GM12878 (cell line): ENCODE results near the gene MFAP2. TPM values are rescaled to one million over a fixed set of nuclear protein-coding genes. Genes with fewer than 3 reads are reported as not detected.

Source experiments
- BHLHE40 ChIP-seq, 2 experiments: fragments of 450-650 bp in 1 of 2; IDR thresholded peaks; 2 replicates each; pipeline ENCODE4 v1.6.1; 2011 to 2017; ENCODE audit warnings: low read depth in 2 of 2, borderline replicate concordance in 1 of 2, improper control_type of control experiment in 1 of 2, low read length in 1 of 2, mild to moderate bottlenecking in 1 of 2
- CHD2 ChIP-seq: IDR thresholded peaks from 2 replicates; pipeline ENCODE4 v1.6.1; 2011; ENCODE audit warnings: low read depth, low read length, improper control_type of control experiment, borderline replicate concordance
- CREB1 ChIP-seq: IDR thresholded peaks from 2 replicates; pipeline ENCODE4 v1.6.1; 2012; ENCODE audit warnings: low read depth, mild to moderate bottlenecking, inconsistent platforms
- CREM ChIP-seq: IDR thresholded peaks from 2 replicates; pipeline ENCODE4 v1.6.1; 2014; ENCODE audit warnings: antibody characterized with exemption, low read depth
- DPF2 ChIP-seq: fragments of 450-650 bp; IDR thresholded peaks from 2 replicates; pipeline ENCODE4 v1.6.1; 2017; ENCODE audit warnings: mild to moderate bottlenecking
- EGR1 ChIP-seq, 2 experiments: IDR thresholded peaks; 1 replicate in 1 of 2; 2 replicates in 1 of 2; pipeline ENCODE4 v1.6.1; 2011 to 2012; ENCODE audit warnings: low read depth in 2 of 2, low read length in 2 of 2, borderline replicate concordance in 1 of 2, mild to moderate bottlenecking in 1 of 2, moderate library complexity in 1 of 2
- HDAC2 ChIP-seq: fragments of 200-600 bp; sonication (generic); IDR thresholded peaks from 2 replicates; pipeline ENCODE4 v1.6.1; 2017
- HDGF ChIP-seq: fragments of 450-650 bp; IDR thresholded peaks from 2 replicates; pipeline ENCODE4 v1.6.1; 2016; ENCODE audit warnings: antibody characterized with exemption
- KLF5 ChIP-seq: fragments of 450-650 bp; IDR thresholded peaks from 2 replicates; pipeline ENCODE4 v1.6.1; 2014; ENCODE audit warnings: mild to moderate bottlenecking; ENCODE audit not compliant: partially characterized antibody
- NR2C1 ChIP-seq: fragments of 450-650 bp; IDR thresholded peaks from 2 replicates; pipeline ENCODE4 v1.6.1; 2017; ENCODE audit warnings: antibody characterized with exemption, mild to moderate bottlenecking, moderate library complexity
- NR2C2 ChIP-seq: IDR thresholded peaks from 2 replicates; pipeline ENCODE4 v1.6.1; 2011; ENCODE audit warnings: borderline replicate concordance, low read depth; ENCODE audit not compliant: control insufficient read depth, insufficient read length
- PML ChIP-seq: IDR thresholded peaks from 2 replicates; pipeline ENCODE4 v1.6.1; 2012; ENCODE audit warnings: low read length, inconsistent platforms
- POLR2A ChIP-seq: IDR thresholded peaks from 2 replicates; pipeline ENCODE4 v1.6.1; 2011; ENCODE audit warnings: low read depth, mild to moderate bottlenecking, low read length
- SRF ChIP-seq, 2 experiments: IDR thresholded peaks; 2 replicates each; pipeline ENCODE4 v1.6.1; 2011; ENCODE audit warnings: low read depth in 2 of 2, low read length in 2 of 2, mild to moderate bottlenecking in 1 of 2, moderate library complexity in 1 of 2
- SUPT20H ChIP-seq: IDR thresholded peaks from 2 replicates; pipeline ENCODE4 v1.6.1; 2011; ENCODE audit warnings: low read depth, mild to moderate bottlenecking, low read length, moderate library complexity, borderline replicate concordance; ENCODE audit not compliant: control insufficient read depth
- ZNF24 ChIP-seq: fragments of 450-650 bp; IDR thresholded peaks from 2 replicates; pipeline ENCODE4 v1.6.1; 2017; ENCODE audit warnings: antibody characterized with exemption, mild to moderate bottlenecking
- ZSCAN29 ChIP-seq: fragments of 450-650 bp; IDR thresholded peaks from 2 replicates; pipeline ENCODE4 v1.6.1; 2017; ENCODE audit warnings: mild to moderate bottlenecking, moderate library complexity
- polyA plus RNA-seq, 11 experiments: library from polyadenylated mRNA; depleted of rRNA in 4 of 11; unstranded in 6 of 11; stranded (reverse) in 5 of 11; fragments of >200 nt; fragmentation: Nextera tagmentation in 4 of 11; fragmentation: Illumina TruSeq in 1 of 11; extraction: Ambion mirVana in 4 of 11; extraction: Trizol in 1 of 11; gene quantifications; 1 replicate in 1 of 11; 2 replicates in 10 of 11; pipeline versions ENCODE4 v1.2.1 to v1.2.3, GENCODE V29; 2011 to 2016; ENCODE audit warnings: inconsistent platforms in 2 of 11, missing spikeins in 2 of 11, low read depth in 1 of 11
- total RNA-seq, 4 experiments: library from RNA; depleted of rRNA in 3 of 4; stranded (reverse); fragments of >200 nt in 3 of 4; fragmentation: Illumina TruSeq in 1 of 4; extraction: Trizol in 1 of 4; gene quantifications; 2 replicates each; pipeline versions ENCODE4 v1.2.1 to v1.2.3, GENCODE V29; 2013 to 2021
- TF ChIP-seq, protein P1 (sequence below): fragments of 450-650 bp; IDR thresholded peaks from 2 replicates; pipeline ENCODE4 v1.6.1; 2017; ENCODE audit warnings: borderline replicate concordance
- TF ChIP-seq, protein P2 (sequence below): fragments of 450-650 bp; IDR thresholded peaks from 2 replicates; pipeline ENCODE4 v1.6.1; 2017; ENCODE audit warnings: mild to moderate bottlenecking, moderate library complexity
- TF ChIP-seq, protein P3 (sequence below): fragments of 450-650 bp; IDR thresholded peaks from 2 replicates; pipeline ENCODE4 v1.6.1; 2018; ENCODE audit warnings: borderline replicate concordance, mild to moderate bottlenecking; ENCODE audit not compliant: partially characterized antibody

Gene MFAP2
- total and polyA plus RNA-seq, 10 of the 15 experiments (the other 5 are each of a cell fraction or from before 2014, with no cell fraction given), result 0.16 TPM; not detected in 9

DNA sequence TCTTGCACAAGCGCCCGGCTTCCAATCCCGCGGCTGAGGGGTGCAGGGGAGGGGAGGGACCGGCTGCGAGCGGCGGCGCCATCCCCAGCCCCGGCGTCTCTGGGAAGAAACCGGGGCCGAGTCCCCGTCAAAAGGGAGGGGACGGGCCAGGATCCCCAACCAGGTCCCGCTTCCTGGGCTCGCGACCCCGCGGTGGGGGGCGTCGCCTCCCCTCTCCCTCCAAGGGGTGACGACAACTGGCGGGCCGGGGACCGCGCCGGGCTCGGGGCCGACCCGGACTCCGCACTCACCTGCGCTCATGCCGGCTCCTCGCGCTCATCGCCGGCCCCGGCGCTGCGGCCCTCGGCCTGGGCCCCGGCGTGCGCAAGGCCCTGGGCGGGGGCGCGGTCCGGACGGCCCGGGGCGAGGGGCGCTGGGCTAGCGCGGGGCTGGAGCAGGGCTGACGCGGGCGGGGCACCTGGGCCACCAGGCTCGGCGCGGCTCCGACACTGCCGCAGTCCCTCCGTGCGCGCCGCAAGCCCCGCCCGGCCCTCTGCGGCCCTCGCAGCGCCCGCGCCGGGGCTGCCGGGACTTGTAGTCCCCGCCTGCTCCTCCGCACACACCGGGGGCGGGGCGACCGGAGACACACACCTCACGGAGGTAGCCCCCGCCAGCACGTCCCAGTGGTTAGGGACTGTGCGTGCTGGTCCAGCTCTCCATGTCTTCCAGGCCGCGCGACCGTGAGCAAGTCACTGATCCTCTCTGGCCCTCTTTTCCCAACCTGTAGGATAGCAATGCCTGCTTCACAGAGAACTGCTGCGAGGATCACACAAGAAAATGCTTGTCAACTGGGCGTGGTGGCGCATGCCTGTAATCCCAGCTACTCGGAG, 31.3 kb upstream of the MFAP2 start, which contains the start of gene ATP13A2 (continued):
- TF ChIP-seq CREB1 (peak; percentile 65; the same call in 1 of the 2 replicates), BHLHE40 (IDR thresholded peaks at IDR 0.05; ENCODE audit: borderline replicate concordance in 1 of 2, low read depth in 2 of 2, low read length in 1 of 2) (peak in 1 of 2 experiments; percentile 65; a peak in 2 of 4 replicates), PML (no peak), ZNF24 (0 out of 2 replicates have a peak, but pooled peaks have one; percentile 1), CHD2 (peak; percentile 24; the same call in 1 of the 2 replicates), ZSCAN29 (0 out of 2 replicates have a peak, but pooled peaks have one; percentile 10), HDAC2 (no peak), HDGF (peak; percentile 35; the same call in 1 of the 2 replicates), SRF (IDR thresholded peaks at IDR 0.05; ENCODE audit: low read depth in 2 of 2, low read length in 2 of 2) (no peak), NR2C2 (no peak), POLR2A (peak; percentile 65), SUPT20H (no peak), KLF5 (no peak), CREM (peak; percentile 33; the same call in 1 of the 2 replicates), EGR1 (IDR thresholded peaks at IDR 0.05; ENCODE audit: borderline replicate concordance in 1 of 2, low read depth in 2 of 2, low read length in 2 of 2) (peak; percentile 65 to 68; a peak in 2 of 3 replicates), NR2C1 (peak; percentile 60), DPF2 (0 out of 2 replicates have a peak, but pooled peaks have one; percentile 62)
- TF ChIP-seq, protein P1, sequence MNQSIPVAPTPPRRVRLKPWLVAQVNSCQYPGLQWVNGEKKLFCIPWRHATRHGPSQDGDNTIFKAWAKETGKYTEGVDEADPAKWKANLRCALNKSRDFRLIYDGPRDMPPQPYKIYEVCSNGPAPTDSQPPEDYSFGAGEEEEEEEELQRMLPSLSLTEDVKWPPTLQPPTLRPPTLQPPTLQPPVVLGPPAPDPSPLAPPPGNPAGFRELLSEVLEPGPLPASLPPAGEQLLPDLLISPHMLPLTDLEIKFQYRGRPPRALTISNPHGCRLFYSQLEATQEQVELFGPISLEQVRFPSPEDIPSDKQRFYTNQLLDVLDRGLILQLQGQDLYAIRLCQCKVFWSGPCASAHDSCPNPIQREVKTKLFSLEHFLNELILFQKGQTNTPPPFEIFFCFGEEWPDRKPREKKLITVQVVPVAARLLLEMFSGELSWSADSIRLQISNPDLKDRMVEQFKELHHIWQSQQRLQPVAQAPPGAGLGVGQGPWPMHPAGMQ, result no peak
- TF ChIP-seq, protein P2, sequence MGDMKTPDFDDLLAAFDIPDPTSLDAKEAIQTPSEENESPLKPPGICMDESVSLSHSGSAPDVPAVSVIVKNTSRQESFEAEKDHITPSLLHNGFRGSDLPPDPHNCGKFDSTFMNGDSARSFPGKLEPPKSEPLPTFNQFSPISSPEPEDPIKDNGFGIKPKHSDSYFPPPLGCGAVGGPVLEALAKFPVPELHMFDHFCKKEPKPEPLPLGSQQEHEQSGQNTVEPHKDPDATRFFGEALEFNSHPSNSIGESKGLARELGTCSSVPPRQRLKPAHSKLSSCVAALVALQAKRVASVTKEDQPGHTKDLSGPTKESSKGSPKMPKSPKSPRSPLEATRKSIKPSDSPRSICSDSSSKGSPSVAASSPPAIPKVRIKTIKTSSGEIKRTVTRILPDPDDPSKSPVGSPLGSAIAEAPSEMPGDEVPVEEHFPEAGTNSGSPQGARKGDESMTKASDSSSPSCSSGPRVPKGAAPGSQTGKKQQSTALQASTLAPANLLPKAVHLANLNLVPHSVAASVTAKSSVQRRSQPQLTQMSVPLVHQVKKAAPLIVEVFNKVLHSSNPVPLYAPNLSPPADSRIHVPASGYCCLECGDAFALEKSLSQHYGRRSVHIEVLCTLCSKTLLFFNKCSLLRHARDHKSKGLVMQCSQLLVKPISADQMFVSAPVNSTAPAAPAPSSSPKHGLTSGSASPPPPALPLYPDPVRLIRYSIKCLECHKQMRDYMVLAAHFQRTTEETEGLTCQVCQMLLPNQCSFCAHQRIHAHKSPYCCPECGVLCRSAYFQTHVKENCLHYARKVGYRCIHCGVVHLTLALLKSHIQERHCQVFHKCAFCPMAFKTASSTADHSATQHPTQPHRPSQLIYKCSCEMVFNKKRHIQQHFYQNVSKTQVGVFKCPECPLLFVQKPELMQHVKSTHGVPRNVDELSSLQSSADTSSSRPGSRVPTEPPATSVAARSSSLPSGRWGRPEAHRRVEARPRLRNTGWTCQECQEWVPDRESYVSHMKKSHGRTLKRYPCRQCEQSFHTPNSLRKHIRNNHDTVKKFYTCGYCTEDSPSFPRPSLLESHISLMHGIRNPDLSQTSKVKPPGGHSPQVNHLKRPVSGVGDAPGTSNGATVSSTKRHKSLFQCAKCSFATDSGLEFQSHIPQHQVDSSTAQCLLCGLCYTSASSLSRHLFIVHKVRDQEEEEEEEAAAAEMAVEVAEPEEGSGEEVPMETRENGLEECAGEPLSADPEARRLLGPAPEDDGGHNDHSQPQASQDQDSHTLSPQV, result no peak
- TF ChIP-seq, protein P3, sequence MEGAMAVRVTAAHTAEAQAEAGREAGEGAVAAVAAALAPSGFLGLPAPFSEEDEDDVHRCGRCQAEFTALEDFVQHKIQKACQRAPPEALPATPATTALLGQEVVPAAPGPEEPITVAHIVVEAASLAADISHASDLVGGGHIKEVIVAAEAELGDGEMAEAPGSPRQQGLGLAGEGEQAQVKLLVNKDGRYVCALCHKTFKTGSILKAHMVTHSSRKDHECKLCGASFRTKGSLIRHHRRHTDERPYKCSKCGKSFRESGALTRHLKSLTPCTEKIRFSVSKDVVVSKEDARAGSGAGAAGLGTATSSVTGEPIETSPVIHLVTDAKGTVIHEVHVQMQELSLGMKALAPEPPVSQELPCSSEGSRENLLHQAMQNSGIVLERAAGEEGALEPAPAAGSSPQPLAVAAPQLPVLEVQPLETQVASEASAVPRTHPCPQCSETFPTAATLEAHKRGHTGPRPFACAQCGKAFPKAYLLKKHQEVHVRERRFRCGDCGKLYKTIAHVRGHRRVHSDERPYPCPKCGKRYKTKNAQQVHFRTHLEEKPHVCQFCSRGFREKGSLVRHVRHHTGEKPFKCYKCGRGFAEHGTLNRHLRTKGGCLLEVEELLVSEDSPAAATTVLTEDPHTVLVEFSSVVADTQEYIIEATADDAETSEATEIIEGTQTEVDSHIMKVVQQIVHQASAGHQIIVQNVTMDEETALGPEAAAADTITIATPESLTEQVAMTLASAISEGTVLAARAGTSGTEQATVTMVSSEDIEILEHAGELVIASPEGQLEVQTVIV, result no peak
